Stimulated activated CD8-positive, alpha-beta memory T cell treated with anti-CD3 and anti-CD28 coated beads, Interleukin-12 subunit alpha, Interleukin-12 subunit beta, amount 100 ng/mL, for 4 hours (primary cell): ENCODE measurements around the gene MAP3K7.

Experiments
- DNase-seq: peaks from one replicate; pipeline ENCODE4 v3.0.0-alpha.2; 2020; ENCODE audit warnings: low read depth

MAP3K7 gene

DNA sequence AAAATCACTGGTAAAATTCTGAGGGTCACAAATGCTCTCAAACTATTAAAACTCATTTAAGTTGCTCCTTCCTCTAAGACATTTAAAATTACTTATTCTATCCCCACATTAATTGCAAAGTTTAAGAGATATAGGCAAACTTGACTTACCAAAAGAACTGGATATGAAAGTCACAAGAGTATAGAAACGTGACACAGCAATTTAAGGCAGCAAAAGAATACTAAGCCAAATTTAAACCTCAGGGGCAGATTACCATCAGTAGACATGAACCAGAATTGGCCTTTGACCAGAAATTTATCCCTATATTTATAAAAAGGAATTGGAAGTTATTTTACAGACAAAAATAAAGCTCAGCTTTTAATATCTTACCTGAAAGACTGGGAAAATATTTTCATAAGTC, 56.0 kb downstream of the MAP3K7 start:
- no peak for DNase-seq

DNA sequence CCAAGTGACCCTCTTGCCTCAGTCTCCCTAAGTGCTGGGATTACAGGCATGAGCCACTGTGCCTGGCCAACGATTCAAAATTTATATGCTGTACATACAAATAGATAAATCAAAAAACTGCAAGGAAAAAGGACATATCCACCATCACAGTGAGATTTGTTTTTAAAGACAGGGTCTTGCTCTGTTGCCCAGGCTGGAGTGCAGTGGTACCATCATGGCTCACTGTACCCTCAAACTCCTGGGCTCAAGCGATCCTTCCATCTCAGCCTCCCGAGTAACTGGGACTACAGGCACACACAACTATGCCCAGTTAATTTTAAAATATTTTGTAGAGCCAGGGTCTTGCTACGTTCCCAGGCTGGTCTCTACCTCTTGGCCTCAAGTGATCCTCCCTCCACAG, 61.5 kb downstream of the MAP3K7 start:
- DNase-seq = no peak

DNA sequence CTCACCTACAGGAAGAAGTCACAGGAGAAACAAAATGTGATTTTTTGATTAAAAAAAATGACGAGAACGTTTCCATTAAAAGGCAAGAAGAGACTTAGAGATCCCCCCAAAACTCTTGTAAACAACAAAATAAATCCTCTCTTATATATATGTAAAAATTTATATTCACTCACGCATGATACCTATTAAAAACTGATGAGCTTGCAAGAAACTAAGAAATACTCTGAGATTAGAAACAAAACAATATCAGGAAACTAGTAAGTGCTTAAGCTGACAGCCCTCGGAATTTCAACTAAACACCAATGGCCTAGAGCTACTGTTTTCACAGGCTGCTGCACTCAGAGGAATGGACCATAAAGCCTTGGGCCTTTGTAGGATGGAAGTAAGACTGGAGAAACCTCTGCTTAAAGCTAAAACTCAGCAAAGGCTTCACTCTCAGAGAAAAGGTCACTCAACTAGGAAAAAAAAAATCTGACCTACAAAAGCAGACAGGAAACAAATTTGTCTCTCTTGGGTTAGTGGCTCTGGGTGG, 63.0 kb downstream of the MAP3K7 start:
- no peak for DNase-seq

DNA sequence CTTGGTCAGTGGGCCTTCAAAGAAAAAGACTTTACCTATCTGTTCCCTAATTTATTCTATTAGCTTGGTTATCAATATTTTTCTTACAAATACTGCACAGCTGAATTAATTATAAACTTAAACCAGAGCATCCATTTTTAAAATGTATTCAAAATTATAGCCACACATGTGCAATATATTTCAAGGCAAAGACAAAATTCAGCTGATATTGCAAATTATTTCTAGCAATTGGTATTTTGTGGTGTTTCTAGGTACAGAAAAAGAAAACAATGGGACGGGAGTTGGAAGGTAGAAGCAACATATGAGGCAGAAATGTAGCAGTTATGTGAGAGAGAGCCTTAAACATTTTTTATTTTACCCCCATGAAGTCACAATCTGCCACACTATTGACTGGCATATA, 64.9 kb downstream of the MAP3K7 start:
- no peak for DNase-seq

DNA sequence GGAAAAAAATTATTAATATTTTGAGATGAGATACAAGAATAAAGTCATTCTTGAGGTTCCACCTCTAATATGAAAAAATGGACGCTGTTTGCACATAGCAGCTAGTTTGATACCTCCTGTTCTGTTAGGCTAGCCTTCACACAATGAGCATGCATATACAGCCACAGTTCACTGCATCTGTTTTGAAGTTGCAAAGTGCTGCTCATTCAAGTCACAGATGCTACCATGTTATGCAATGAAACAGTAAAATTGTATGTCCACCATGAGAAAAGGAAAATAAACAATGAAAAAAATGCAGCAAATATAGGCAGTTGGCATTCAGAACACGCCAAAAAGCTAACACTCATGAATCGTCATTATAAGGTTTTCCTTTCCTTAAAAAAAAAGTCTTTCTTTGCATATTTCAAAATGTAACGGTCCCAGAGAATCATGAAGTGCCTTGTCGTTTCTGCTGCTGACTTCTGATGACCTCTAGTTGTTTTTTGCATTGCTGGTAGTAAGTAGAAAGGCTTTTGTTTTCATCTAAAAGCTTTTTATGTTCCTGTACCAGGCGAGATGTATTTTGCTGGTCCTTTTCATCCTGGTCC, 70.7 kb downstream of the MAP3K7 start:
- no peak for DNase-seq

DNA sequence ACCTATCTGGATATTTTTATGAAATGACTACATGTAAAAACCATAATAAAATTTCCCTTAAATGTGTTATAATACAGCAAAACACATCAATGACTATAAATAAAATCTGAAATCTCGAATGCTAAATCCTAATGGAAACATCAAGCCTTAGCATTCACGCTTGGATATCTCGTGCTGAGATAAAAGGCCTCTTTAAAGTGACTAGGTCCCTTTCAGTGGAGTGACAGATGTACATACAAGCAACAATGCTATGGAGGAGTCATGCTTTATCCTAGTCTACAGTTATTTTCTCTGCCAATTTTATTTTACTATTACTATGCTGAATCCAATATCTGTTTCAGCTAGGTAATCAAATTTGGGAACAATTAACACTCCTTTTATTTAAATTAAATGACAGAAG, 72.4 kb downstream of the MAP3K7 start:
- DNase-seq = no peak

DNA sequence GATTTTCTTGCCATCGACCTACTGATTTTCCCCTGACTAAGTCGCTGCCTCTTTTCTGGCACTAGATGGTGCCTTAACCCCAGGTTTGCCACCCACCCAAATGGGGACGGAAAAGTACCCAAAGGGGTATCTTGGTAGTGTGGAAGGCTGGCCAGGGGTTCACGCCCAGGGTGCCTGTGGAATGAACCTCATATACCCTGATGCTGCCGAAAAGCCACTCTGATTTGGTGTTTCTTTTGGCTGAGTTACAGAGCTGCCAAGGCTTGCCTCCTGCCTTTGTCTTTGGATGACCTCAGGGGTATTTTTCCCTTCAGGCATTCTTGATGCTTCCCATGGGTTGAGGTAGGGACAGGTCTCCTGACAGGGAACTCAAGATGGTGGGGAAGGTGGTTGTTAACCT, 78.1 kb downstream of the MAP3K7 start:
- no peak for DNase-seq

DNA sequence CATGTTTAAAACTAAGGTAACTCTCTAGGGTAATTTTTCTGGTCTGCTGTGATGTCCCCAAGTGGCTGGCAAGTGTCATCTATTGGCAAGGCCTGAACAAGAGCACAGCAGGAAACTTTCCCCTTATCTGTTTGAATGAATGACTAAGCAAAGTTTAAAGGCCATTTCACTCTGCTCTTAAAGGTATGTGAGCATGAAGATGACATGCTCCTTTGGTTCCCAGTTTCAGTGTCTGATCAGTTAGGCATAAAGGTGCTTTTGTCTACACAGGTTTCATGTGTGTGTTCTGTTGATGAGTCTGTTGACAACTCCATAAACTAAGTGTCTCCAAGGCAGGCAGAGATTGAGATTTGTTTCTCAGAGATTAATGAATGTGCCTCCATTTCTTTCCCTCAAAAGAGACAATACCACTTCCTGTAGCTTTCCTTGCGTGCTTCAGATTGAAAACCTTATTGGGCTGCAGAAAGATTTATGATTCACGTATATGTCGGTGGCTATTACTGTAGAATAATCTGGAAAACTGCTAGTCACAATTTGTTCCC, 83.9 kb downstream of the MAP3K7 start:
- DNase-seq = no peak

DNA sequence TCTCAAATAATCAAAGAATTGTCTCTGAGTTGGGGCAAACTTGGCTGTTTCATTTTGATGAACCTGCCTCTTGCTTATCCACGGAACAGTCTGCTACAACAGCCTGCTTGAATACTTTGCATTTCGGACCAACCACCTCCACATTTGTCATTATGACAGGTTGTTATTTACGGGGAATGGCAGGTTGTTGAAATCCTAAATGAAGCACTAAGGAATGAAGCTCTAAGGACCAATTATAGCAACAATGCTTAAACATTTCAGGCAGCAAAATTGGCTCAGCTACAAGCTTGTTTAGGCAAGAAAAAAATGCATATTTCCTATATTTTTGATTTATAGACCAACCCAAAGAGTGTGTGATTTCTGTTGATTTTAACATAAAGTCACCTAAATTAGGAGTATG, 84.5 kb downstream of the MAP3K7 start:
- DNase-seq = no peak

DNA sequence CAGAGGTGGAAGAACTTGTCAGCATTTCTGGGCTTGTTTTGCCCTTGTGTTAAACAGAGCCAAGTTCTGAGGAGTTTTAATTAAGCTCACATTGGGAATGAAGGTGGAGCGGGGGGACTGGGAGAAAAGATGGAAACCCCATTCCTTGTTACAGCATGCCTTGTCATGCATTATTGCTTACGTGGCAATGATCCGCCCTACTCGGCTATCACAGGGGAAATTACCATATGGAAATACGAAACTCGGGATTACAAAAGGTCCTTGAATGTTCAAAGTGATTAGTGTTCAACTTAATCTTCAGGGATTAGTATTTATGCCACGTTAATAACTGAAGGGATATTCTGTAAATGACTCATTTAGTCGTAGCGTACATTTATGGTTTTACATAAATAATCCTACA, 86.4 kb downstream of the MAP3K7 start:
- DNase-seq = no peak

DNA sequence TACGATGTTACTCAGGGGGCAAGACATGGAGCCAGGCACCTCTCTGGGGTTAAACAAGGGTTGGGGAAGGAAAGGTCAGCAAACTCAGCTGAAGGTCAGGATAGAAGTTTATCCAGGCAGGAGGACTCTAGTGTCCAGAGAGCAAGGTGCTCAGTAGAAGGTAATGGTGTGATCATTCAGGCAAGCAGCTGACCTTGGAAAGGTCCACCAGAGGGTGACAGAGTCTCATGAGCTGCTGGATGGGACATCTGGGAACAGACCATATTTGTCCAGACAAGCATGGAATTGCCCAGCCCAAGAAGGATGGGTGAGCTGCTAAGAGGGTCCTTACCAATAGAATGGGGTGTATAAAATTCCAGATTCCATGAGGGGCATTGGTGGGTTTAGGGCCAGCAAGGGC, 89.5 kb downstream of the MAP3K7 start:
- DNase-seq = no peak

DNA sequence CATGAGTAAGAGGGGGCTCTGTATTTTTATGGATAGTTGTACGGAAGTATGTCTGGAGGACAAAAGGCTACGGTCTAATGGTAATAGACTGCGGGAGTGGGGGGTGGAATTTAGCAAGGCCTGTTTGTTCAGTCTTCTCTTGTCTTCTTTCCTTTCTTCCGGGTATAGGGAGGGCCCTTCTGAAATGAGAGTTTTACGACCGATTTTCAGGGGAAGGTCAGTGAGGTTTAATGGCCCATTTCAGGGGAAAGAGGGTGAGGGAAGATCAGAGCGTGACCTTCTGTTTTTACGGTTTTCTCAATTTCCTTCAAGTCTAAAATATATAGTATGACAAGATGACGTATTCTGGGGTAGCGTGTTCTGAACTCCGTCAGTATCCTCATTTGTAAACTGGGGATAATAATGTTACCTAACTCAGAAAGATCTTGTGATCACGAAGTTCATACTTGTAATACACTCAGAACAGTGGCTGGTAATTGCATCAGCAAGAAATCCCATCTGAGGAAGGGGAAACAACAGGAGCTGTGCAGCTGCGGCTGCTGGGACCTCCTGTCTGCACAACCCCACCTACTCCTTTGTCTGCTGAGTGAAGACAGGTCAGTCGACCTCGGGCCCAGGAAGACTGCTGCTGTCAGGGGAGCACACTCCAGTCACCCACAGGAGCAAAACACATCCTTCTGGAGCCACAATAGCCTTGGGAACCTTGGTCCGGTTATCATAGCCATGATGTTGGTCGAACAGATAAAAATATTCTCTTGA, 90.4 kb downstream of the MAP3K7 start:
- DNase-seq = no peak

DNA sequence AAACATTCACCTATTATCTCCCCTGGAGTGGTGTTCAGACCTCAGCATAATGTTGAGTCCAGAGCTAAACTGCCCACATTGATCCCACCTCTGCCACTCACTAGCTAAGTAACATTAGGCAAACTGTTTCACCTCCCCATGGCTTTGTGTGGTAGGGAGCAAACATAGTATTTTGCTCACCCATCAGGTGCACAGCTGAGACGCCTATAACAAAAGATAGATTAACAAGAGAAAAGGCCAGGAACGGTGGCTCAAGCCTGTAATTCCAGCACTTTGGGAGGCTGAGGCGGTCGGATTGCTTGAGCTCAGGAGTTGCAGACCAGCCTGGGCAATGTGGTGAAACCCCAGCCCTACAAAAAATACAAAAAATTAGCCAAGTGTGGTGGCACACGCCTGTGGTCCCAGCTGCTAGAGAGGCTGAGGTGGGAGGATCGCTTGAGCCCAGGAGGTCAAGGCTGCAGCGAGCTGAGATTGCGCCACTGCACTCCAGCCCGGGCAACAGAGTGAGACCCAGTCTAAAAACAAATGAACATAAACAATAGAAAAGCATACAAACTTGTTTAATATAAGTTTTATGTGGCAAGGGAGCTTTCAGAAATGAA, 91.6 kb downstream of the MAP3K7 start:
- no peak for DNase-seq

DNA sequence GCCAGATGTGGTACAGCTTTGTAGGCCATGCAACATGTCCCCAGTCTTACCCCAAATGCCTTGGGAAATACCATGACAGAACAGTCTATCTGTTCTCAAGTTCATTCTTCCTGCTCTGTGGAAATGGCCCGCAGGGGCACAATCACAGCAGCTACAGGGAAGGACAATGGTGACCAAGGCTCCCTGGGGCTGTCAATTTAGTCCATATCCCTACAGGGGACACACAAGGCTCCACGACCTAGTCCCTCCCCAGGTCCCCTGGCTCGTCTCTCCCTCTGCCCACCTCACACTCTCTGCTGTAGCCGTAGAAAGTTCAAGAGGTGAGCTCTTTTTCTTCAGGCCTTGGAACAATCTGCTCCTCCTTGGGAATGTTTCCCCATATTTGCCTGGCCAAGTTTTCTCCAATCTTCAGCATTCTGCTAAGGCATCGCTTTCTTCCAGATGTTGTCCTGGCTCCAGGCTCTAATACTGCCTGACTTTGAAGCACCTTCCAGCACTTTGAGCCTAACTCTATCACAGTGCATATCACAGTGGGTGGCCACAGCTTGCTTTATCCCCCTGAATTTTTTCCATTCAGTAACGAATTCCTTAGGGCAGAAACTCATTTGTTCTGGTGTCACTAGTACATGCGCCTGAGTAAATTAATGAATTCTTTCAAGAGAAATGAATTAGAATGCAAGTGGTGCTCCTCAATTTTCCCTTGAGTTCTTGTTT, 92.6 kb downstream of the MAP3K7 start:
- no peak for DNase-seq

DNA sequence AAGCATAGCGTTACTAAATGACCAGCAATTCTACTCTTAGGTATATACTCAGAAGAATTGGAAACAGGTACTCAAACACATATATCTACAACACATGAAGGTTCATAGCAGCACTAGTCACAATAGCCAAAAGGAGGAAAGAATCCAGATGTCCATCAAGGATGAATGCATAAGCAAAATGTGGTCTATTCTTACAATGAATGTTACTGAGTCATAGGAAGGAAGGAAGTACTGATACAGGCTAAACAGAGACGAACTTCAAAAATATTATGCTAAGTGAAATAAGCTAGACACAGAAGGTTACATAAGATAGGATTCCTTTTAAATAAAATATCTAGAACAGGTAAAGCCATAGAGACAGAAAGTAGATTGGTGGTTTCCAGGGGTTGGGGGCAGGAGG, 93.5 kb downstream of the MAP3K7 start:
- DNase-seq = no peak

DNA sequence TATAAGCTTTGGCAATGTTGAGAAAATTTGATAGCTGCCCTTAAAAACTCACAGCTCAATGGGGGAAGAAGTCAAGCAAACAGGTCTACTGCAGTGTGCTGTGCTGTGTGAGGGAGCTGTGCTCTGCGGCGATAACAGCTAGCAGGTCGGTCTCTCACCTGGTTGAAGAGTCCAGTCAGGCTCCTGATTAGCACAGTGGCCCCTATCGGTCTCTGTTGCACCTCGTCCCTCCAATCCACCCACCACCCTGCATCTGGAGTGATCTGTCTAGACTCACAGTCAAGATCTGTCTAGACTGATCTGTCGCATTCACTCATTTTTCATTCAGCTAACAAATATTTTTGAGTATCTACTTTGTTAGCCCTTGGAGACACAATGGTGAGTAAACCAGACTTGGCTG, 94.1 kb downstream of the MAP3K7 start:
- no peak for DNase-seq

DNA sequence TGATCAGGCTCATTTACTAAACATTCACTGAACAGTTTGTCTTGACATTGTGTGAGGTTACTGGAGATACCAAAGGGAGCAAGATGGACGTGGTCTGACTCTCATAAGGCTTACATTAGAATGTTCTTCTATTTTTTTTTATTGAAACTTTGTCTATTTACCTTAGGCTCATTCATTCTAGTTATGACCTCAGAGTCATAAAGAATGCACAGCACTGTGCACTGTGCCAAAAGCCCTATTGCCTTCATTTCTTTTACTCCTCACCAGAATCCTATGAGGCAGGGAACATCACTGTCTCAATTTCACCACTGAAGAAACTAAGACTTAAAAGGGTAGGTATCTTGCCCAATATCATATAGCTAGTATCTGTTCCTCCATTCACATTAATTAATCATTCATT, 94.5 kb downstream of the MAP3K7 start:
- DNase-seq = no peak

DNA sequence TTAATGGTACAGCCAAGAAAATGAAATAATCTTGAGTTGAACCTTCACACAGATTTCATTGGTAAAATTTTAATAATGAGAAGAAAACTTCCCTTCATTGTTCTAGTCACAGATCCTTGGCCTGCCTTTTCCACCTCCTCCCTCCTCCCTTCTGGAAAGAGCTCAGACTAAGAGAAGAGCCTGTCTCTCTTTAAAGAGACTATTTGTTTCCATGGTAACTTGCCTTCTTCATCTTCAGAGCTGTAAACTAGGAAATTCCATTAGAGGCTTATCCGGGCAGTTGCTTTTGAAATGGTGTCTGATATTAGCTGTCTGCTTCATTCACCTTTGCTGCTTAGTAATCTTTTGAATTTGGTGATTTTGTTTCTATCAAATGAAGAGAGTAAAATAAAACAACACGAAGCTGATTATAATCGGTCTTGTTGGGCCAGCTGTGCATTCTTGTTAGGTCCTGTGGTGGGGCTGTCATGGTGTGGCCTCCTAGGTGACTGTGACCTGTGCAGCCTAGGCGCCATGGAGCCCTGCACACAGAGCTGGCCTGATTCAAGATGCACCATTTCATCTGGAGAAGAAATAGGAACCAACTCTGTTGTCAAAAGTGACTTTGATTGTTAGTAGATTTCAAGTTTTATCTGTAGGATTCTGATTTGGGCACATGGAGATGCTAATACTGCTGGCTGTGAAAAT, 96.7 kb downstream of the MAP3K7 start:
- DNase-seq = no peak

DNA sequence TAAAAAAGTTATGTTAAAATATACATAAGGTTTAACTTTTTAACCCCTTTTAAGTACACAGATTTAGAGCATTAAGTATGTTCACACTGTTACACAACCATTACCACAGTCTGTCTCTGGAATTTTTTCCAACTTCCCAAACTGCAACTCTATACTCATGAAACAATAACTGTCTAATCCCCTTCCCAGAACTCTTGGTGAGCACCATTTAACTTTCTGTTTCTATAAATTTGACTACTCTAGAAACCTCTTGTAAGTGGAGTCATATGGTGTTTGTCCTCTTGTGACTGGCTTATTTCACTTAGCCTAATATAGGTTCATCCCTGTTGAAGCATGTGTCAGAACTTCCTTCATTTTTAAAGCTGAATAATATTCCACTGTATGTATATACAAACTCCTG, 98.1 kb downstream of the MAP3K7 start:
- DNase-seq = no peak

DNA sequence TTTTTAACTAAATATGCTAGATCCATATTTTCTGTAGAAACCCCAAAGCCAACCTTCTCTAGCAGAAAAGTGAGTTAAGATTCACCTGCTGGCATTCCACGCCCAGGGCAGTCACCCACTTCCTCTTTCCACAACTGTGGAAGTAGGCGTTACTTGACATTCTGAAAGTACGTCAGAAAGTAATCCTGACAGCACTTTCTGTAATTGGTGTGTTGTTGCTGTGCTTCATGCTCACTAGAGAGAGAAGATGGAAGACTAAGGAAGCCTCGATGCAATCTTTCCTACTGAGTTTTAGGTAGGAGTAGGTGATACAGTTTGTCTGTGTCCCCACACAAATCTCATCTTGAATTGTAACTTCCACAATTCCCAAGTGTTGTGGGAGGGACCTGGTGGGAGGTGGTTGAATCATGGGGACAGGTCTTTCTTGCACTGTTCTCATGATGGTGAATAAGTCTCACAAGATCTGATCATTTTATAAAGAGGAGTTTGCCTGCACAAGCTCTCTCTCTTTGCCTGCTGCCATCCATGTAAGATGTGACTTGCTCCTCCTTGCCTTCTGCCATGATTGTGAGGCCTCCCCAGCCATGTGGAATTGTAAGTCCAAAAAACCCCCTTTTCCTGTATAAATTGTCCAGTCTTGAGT, 101.1 kb downstream of the MAP3K7 start:
- no peak for DNase-seq

DNA sequence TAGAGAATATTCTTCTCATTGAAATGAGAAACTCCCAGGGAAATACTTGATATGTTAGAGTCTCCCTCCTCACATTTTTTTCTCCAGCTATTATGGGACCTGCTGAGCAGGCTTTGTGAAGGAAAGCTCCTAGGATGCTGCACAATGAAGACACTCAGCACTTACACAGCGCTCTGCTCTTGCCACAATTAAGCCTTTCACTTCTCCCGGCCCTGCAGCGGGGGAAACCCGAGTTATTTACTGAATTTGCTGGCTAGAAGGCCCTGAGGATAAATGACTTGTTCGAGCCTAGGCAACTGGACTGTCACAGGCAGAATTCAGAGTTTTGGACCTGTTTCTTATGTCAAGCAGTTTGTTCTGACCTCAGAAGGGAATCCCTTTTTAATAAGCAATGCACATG, 102.0 kb downstream of the MAP3K7 start:
- no peak for DNase-seq
